NT2/D1 (cell line): ENCODE data around the gene TBC1D9B.

Experiments
- DNase-seq: peaks from one replicate; pipeline ENCODE4 v3.0.0-alpha.2; 2011; ENCODE audit warnings: low read depth, low spot score
- H3K27me3 ChIP-seq: 2 replicates; pipeline ENCODE4 v1.6.0; 2011; ENCODE audit warnings: mild to moderate bottlenecking; ENCODE audit not compliant: insufficient read length, insufficient read depth
- H3K36me3 ChIP-seq: 2 replicates; pipeline ENCODE4 v1.6.1; 2011; ENCODE audit warnings: mild to moderate bottlenecking, low read length, mixed read lengths; ENCODE audit not compliant: insufficient read depth, insufficient read length
- H3K4me1 ChIP-seq: 2 replicates; pipeline ENCODE4 v1.5.1; 2011; ENCODE audit not compliant: insufficient read depth, insufficient read length
- H3K4me3 ChIP-seq: 2 replicates; pipeline ENCODE4 v1.5.1; 2011; ENCODE audit warnings: low read depth; ENCODE audit not compliant: insufficient read length
- H3K9ac ChIP-seq: 2 replicates; pipeline ENCODE4 v1.6.0; 2011; ENCODE audit warnings: low read depth; ENCODE audit not compliant: insufficient read length
- H3K9me3 ChIP-seq: 2 replicates; pipeline ENCODE4 v1.5.1; 2011; ENCODE audit warnings: mild to moderate bottlenecking, low read length; ENCODE audit not compliant: insufficient read depth
- SUZ12 ChIP-seq: IDR thresholded peaks from 2 replicates; pipeline ENCODE4 v1.6.1; 2011; ENCODE audit not compliant: insufficient read length, insufficient read depth; ENCODE audit errors: extremely low read depth
- YY1 ChIP-seq: IDR thresholded peaks from 2 replicates; pipeline ENCODE4 v1.6.1; 2011; ENCODE audit not compliant: insufficient read length, insufficient read depth
- ZNF274 ChIP-seq: IDR thresholded peaks from 2 replicates; pipeline ENCODE4 v1.6.1; 2011; ENCODE audit warnings: mild to moderate bottlenecking, low read depth, low read length

The TBC1D9B gene

GRCh38 chr5:179833056-179833708 lies 74.5 kb downstream of the TBC1D9B start:
- Histone ChIP-seq H3K9me3 (0 out of 2 replicates have a peak, but pooled peaks cover 9% of the 10 kb centered on the region), H3K4me1 (peaks cover 10% of the 10 kb centered on the region), H3K27me3 (no peaks in the 10 kb centered on the region), H3K4me3 (no peak overlapping the region), H3K9ac (no peak overlapping the region), H3K36me3 (peaks cover 78% of the 10 kb centered on the region)
- DNase-seq = no peak
- TF ChIP-seq YY1 (no peak), ZNF274 (no peak), SUZ12 (no peak)

- TF ChIP-seq YY1 (no peak), SUZ12 (no peak), ZNF274 (no peak)
- DNase-seq = no peak
- peaks cover 75% of the 10 kb centered on the region for H3K36me3 ChIP-seq
Measured at GRCh38 chr5:179832039-179832745, 75.5 kb downstream of the TBC1D9B start.

DNA sequence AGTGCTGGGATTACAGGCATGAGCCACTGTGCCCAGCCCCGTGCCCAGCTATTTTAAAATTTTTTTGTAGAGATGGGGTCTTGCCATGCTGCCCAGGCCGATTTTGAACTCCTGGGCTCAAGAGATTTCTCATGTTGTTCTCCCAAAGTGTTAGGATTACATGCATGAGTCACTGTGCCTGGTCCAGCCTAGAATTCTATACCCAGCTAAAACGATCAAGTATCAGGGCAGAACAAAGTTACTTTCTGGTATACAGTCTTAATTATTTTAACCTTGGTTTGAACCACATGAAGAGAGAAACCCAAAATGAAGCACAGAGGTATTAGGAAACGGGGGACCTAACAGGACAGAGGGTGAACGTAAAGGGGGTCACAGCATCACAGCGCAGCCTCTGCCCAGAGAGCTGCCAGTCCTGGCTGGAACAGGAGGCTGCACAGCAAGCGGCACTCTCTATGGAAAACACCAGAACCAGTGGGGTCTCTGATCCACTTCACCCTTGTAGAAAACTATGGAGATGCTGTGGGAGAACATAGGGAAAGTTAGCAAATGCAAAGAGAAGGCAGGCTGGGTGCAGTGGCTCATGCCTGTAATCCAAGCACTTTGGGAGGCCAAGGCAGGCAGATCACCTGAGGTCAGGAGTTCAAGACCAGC lies 76.8 kb downstream of the TBC1D9B start:
- no peak for DNase-seq
- Histone ChIP-seq H3K9me3 (0 out of 2 replicates have a peak, but pooled peaks cover 9% of the 10 kb centered on the region), H3K4me3 (no peak overlapping the region), H3K9ac (no peak overlapping the region), H3K36me3 (peaks cover 70% of the 10 kb centered on the region), H3K4me1 (peaks cover 5% of the 10 kb centered on the region), H3K27me3 (no peaks in the 10 kb centered on the region)
- no peak for TF ChIP-seq ZNF274
- TF ChIP-seq SUZ12 = no peak
- no peak for TF ChIP-seq YY1

More at GRCh38 chr5:179832039-179832745, 75.5 kb downstream of the TBC1D9B start:
- no peak overlapping the region for H3K4me3 ChIP-seq
- H3K27me3 ChIP-seq = no peaks in the 10 kb centered on the region
- peaks cover 8% of the 10 kb centered on the region for H3K4me1 ChIP-seq
- H3K9ac ChIP-seq = no peak overlapping the region
- H3K9me3 ChIP-seq = 0 out of 2 replicates have a peak, but pooled peaks cover 9% of the 10 kb centered on the region

DNA sequence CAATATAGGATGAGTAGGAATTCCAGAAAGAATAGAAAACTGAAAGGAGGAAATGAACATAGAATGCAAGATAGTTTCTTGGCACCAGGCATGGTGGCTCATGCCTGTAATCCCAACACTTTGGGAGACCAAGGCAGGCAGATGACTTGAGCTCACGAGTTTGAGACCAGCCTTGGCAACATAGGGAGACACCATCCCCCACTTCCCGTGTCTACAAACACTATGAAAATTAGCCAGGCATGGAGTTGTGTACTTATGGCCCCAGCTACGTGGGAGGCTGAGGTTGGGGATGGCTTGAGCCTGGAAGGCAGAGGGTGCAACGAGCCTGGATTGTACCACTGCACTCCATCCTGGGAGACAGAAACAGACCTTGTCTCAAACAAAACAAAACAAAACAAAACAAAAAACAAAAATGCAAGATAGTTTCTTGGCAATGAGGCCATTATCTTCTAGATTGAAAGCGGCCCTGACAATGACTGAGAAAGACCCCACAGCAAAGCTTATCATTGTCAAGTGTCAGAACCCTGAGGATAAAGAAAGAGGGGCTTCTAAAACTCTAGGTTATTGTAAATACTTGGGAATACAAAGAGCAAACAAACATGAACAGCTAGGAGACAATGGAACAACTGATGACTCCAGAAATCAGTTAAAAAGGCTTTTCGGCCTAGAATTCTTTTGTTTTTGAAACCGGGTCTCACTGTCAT lies 77.8 kb downstream of the TBC1D9B start:
- DNase-seq = no peak
- H3K27me3 ChIP-seq = no peaks in the 10 kb centered on the region
- TF ChIP-seq SUZ12 (no peak), ZNF274 (no peak), YY1 (no peak)
- H3K36me3 ChIP-seq = peaks cover 79% of the 10 kb centered on the region
- H3K9me3 ChIP-seq = 0 out of 2 replicates have a peak, but pooled peaks cover 9% of the 10 kb centered on the region
- no peak overlapping the region for H3K9ac ChIP-seq
- H3K4me3 ChIP-seq = no peak overlapping the region
- peaks cover 9% of the 10 kb centered on the region for H3K4me1 ChIP-seq

GRCh38 chr5:179828756-179829421 lies 78.8 kb downstream of the TBC1D9B start:
- H3K4me3 ChIP-seq = no peak overlapping the region
- H3K9me3 ChIP-seq = 0 out of 2 replicates have a peak, but pooled peaks cover 9% of the 10 kb centered on the region
- no peak for DNase-seq
- H3K27me3 ChIP-seq = no peaks in the 10 kb centered on the region
- H3K9ac ChIP-seq = no peak overlapping the region
- TF ChIP-seq ZNF274 (no peak), YY1 (no peak), SUZ12 (no peak)
- peaks cover 12% of the 10 kb centered on the region for H3K4me1 ChIP-seq
- peaks cover 85% of the 10 kb centered on the region for H3K36me3 ChIP-seq

DNA sequence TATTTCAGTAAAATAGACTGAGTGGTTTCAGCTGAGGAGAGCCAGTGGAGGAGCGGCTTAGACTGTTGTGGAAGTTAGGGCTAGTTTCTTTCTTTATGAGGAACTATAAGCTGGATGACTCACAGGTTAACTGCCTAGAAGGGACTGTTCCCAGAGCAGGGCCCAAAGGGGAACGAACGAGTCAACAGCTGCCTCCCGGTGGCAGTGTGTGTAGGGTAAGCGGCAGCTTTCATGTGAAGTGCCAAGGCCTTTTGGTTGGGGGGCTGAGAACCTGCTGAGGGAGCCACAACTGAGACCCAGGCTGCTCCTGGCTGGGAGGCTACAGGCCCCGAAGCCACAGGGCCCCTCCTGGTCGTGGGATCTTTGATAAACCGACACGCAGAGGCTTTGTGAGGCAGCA lies 80.0 kb downstream of the TBC1D9B start:
- no peak overlapping the region for H3K4me3 ChIP-seq
- H3K27me3 ChIP-seq = no peaks in the 10 kb centered on the region
- H3K36me3 ChIP-seq = peaks cover 85% of the 10 kb centered on the region
- H3K4me1 ChIP-seq = peaks cover 18% of the 10 kb centered on the region
- DNase-seq = no peak
- TF ChIP-seq ZNF274 (no peak), YY1 (no peak)
- H3K9ac ChIP-seq = peak overlapping the region; percentile 21
- H3K9me3 ChIP-seq = 0 out of 2 replicates have a peak, but pooled peaks cover 9% of the 10 kb centered on the region
